Endometrial microvascular endothelial cells (primary cell): ENCODE data around the gene CDC27. TPM values are rescaled to one million over a fixed set of nuclear protein-coding genes. Genes with fewer than 3 reads are reported as not detected.
"Not testable (repeated sequence)": the region's sequence is repeated elsewhere in the genome, so short reads cannot be mapped to it uniquely, and the experiment has no call there.

Experiments
- in situ Hi-C: cut with HindIII; loops from 2 replicates; pipeline ENCODE4 v1.10.0; 2017; ENCODE audit warnings: low sequenced_read_pairs, low pct_unique_long_range_greater_than_20kb; ENCODE audit errors: inconsistent ontology term
- total RNA-seq: library from RNA; depleted of rRNA; stranded (reverse); fragments of >200 nt; gene quantifications from one replicate; pipeline ENCODE4 v1.2.3, GENCODE V29; 2015; ENCODE audit errors: inconsistent ontology term

CDC27 gene
- total RNA-seq, 1 donor from 2014 or later: 86.4 TPM

DNA sequence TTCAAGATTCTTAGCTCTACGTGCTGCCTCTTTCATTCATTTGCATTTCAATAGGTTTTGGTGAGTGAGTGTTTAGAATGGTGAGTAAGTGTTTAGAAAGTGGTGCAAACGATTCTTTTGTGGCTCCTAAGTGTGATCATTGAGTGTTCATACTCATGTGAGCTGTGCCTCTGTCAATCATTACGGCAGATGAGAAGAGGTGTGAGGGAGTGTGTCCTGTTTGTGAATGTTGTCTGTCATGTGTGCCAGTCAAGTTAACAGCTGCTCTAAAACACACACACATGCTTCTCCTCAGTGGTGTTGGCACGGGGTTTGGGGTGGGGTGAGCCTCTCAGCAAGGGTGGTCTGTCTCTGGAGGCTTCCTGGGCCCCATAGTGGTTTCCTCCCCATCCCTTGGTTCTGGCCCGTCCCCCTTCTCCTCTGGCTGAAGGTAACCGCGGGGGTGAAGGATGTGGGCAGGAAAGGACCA, 31.5 kb upstream of the CDC27 start:
- in situ Hi-C loops: no loop called here

DNA sequence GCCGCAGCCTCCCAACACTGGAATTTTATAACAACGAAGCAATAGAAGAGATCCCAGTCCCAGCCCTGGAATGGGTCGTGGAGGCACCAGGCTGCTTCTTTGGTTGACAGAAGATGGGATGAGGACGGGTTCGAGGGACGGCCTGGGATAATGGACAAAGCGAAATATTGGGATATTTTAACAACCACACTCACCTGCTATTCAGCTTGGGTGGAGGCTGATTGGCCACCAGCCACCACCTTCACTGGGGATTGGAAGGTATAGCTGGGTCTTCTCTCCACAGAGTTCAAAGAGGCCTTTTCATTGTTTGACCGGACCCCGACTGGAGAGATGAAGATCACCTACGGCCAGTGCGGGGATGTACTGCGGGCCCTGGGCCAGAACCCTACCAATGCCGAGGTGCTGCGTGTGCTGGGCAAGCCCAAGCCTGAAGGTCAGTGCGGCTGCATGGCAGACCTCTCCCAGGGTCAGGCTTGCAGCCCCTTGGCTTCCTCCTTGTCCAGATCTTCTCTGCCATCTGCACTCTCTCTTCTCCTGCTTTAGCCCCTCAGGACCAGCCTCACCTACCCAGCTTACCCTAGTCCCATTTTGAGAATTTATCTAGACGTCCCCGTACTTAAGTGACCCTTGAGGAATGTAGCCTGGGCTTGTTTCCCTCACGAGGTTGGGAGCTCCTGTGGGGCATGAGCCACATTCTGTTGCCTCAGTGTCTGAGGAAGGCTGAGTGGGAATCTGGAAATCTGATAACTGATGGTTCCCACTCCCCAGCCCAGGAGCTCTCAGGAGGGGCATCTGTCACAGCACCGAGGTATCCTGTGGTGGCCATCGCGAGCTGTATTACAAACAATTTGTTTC, 30.8 kb upstream of the CDC27 start:
- in situ Hi-C loops: no loop called here

DNA sequence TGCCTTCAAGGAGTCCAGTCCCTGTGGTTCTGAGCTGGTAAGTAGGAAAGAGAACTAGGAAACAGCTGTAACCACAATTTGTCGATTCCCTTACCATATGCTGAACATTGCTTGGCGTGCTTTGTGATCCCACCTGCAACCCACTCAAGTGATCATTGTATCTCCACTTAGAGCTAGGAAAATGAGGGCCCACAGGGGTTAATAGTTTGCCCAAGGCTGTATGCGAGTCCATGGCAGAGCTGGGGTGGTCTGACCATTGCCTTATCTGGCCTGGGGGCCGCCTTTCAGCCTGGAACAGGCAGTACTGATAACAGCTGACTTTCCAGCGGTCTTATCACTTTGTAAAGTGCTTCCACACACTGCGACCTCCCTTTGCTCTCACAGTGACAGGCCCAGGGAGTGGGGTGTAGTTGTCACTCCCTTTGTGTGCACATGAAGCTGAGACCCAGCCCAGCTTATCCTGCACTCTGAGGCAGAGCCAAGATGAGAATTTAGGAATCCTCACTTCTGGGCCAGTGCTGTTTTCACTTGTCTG, 29.9 kb upstream of the CDC27 start:
- in situ Hi-C loops: no loop called here

DNA sequence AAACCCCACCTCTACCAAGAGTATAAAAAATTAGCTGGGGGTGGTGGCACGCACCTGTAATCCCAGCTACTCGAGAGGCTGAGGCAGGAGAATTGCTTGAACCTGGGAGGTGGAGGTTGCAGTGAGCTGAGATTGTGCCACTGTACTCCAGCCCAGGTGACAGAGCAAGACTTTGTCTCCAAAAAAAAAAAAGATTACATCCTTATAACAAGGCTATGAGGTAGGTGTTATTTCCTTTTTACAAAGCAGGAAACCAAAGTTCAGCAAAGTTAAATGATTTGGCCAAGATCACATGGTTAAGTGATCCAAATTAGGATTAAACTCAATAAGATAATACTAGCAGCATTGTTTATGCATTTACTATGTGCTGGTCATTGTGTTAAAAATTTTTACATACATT, 28.2 kb upstream of the CDC27 start:
- in situ Hi-C loops: not testable (repeated sequence)

DNA sequence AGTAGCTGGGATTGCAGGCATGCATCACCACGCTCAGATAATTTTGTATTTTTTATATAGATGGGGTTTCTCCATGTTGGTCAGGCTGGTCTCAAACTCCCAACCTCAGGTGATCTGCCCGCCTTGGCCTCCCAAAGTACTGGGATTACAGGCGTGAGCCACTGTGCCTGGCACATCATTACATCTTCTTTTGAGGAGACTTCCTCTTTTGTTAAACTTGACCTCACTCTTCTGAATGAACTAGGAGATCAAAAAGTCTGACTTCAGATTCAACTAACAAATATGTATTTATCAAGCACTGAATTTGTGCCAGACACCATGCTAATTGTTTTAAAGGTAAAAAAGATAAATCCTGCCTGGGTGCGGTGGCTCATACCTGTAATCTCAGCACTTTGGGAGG, 27.7 kb upstream of the CDC27 start:
- in situ Hi-C loops: not testable (repeated sequence)

DNA sequence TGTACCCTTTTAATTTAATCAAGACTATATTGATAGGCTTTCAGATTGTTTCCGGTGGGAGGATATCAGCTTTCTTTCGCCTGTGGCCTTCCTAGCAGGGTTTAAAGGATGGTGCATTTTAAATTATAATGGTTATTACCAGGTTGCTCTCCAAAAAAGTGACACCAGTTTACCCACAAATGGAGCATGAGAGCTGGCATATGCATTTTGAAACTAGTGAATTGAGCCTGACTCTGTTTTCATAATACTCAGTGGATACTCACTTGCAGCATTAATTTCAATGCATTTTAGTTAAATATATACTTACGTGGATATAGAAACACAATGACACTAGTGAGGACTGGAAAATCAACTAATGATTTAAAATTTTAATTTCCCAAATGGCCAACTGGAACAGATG, 25.8 kb upstream of the CDC27 start:
- in situ Hi-C loops: no loop called here

DNA sequence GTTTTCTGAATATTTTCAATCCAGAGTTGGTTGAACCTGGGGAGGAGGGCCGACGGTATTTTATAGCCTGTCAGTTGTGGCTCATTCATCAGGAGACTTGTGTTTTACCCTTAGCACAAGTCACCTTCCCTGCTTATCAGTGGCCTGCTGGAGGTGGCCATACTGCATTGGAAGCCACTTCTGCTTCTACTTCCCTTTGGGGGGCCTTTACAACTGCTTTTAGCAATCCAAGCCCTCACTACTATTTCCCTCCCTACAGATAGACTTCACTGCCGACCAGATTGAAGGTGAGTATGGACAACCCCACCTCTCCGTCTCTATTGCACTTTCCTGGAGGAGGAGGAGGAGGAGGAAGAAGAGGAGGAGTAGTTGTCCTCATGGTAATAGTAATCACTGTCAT, 24.4 kb upstream of the CDC27 start:
- in situ Hi-C loops: no loop called here

DNA sequence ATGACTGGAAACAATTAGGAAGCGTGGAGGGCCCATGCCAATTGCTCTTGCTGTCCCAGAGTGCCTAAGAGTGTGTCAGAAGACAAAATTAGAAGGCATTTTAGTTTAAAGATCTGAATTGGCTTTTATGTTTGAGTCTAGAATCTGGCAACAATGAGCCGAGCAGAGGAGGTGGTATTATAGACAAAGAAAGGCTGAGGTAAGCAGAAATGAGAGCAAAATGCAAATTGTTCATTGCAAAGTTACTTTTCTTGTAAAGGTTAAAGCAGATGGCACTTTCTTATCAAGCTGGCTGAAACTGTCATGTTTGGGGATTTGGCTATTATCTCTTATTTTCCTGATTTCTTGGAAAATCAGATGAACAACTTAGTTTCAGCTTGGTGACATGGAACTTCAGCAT, 23.4 kb upstream of the CDC27 start:
- in situ Hi-C loops: no loop called here

DNA sequence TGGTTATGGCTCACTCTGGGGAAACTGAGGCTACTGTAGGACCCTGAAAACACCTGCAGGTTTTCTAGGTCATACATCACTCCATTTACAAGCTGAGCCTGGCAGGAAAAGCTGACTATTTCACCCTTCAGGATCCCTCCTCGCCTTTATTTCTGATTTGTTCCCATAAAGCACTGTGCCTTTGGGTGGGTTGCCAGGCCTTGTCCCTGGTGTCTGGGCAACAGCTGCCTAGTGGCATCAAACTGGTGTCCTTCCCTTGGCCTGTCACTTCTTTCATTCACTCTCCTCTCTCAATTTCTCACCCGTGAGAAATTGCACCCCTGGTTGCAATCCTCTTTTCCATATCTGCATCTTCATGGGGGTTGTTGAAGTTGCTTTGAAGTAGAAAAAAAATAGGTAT, 21.7 kb upstream of the CDC27 start:
- in situ Hi-C loops: no loop called here

DNA sequence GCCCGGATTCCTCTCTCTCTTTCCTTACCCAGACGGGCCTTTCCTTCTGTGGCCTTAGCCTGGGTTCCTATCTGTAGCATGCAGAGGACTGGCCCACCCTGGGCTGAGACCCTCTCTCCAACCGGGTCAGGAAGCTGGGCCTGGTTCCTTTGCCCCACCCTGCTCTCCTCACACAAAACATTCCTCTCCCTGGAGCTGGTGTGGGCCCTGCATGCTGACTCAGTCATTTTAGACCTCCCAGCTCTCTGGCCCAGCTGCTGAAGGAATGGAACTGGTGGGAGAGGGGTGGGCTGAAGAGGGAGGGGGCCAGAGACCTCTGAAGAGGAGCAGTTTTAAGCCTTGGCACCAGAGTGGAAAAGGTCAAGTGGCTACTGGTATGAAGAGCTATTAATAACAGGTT, 21.0 kb upstream of the CDC27 start:
- in situ Hi-C loops: no loop called here

DNA sequence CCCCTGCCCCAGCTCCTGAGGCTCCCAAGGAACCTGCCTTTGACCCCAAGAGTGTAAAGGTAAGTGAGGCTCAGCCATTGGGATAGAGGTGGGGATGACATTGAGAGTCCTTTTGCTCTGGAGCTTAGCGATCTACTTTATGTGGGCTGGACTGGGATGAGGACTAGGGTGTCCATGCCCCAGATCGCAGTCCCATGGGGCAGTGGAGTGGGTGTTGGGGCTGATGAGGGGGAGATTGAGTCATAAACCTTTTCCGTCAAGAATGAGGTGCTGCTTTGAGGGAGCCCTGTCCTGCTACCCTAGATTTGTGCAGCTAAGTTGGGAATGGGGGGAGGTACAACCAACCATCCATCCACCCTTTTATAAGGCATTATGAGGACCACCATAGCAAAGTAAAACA, 20.4 kb upstream of the CDC27 start:
- in situ Hi-C loops: no loop called here

DNA sequence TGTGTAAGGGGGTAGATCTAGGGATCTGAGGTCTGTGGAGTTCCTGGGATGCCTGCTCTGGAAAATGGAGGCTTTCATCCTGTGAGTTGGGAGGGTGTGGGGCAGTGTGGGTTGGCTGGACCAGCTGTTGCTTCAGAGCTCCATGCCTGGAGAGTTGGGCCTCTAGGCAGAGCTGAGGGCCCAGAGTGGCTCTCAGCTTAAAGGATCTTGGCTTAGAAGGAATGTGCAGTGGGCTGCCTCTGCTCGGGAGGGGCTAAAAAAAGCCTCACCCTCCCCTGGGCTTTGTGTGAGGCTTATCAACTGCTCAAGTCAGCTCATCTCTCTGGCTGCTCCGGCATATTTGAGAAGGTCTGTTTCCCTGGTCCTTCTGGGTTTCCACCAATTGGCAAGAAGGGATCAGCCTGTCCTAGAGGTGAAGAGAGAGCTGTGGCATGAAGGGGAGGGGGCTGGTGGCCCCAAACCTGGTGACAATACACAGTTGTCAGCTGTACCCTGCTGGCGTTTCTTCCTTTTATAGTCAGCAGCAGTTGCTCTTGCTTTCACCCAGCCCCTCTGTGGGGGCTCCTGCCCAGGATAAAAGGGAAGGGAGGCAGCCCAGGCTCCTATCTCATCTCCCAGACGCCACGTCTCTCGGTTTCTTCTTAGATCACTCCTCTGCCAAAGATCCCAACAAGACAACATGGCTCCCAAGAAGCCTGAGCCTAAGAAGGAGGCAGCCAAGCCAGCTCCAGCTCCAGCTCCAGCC, 19.8 kb upstream of the CDC27 start, which contains the start of gene MYL4:
MYL4 (plus strand) TSS at position 605 of the 745 bp plus-strand sequence; CDS start at position 680, 75 bp downstream.
- in situ Hi-C loops: no loop called here

DNA sequence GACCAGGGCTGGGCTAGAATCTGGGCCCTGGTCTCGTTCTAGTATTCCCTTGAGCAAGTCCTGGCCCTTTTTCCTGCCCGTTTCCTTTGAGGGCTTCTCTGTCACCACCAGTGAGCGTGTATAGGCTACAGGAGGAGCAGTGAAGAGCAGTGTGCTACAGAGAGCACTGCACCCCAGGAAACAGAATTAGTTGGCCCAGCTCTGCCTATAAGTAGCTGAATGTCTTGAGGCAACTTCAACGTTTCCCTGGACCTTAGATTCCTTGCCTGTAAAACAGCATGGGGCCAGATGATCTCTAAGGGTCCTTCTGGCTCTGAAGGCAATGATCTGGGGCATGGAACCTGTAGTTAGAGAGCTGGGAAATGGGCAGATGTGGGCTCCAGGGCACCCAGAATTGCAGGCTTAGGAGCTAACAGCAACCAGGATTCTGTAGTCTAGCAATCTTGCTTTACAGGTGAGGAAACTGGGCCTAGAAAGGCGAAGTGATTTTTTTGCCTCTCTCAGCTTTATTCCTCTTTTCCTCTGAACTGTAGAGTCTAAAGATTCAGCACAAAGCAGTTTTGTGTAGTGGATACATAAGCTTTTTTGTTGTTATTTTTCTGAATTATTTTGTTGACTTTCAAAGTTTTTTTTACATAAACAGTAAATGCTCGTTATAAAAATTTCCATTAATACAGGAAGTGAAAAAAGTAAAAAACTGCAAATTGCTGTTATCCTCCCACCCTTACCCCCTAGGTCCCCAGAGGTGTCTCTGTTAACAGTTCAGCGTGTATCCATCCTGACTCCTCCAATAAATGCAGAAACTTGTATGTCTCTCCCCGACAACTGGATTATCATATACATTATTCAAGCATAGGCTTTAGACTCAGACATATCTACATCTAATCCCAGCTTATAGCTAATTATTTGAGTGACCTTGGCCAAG, 18.3 kb upstream of the CDC27 start:
- in situ Hi-C loops: no loop called here

DNA sequence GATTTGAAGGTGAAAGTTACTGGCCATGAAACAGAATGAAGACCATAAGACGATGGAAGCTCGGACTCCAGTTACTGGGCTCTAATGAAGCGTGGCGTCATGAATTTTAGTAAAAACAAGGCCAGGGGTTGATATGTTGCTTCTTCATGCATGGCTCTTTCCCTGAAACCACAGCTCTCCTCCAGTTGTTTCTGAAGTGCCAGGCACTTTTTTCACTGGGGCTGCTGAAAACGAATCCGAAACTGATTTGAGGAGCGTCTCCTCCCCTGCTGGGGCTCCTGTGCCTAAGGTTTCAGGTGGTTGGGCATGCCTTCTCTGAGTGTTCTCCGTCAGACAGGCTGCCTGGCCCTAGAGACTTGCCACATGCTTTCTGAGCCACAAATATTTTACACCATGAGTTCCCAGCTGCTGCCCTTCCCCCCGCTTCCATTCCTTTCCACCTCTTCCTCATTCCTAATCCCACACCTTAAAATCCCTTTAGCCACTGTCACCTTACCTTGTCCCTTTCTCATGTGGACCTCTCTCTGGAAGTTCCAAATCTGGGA, 16.4 kb upstream of the CDC27 start:
- in situ Hi-C loops: no loop called here

DNA sequence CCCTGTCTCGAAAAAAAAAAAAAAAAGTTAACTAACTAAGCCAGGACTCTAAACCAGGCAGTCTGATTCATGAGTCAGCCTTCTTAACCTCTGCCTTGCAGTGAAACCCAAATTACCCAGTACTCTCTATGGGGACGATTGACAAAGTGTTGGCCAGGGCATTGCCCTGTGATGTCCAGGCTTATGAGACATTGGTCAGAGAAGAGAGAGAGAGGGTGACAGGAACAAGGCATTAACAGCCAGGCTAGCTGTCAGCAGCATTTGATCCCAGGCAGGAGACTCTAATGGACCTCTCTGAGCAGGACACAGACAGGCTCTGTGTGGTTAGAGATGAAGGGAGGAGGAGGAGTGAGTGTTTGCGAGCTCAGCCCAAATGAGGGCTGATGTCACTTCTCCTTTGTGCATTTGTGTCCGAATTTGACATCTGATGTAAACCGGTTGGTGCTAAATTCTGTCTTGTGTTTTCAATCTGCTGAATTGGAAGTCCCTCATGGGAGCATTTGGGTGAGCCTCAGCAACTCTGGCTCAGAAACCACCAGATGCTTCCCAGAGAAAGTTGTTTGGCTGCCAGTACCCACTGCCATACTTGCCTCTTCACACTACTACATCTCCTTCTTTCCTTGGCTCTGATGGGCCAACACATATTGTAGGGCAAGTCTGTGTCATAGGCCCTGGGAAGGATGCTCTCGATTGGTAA, 15.8 kb upstream of the CDC27 start:
- in situ Hi-C loops: no loop called here

DNA sequence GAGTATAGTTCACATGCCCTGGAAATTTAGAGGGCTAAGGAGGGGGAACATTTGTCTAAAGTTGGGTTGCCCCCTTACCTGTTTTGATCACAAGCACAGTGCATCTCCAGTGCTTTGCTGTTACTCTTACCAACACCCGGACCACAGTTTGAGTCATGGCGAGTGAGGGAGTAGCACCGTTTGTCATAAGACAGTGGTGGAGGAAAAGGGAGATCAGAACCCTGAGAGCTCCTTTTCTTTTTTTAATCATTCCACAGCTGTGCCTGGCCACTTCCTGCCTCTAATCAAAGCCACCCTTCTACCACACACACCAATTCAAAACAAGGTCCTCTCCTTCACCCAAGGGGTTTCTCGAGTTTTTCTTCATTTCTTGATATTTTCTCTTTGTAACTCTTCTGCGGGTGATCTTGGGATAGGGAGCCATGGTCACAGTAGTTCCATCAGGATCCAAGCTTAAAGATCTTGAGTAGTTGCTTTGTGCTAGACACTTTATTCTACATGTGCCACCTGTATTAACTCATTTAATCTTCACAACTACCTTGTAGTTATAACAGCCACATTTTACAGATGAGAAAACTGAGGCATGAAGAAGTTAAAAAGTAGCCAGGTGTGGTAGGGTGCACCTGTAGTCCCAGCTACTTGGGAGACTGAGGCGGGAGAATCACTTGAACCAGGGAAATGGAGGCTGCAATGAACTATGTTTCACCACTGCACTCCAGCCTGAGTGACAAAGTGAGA, 15.1 kb upstream of the CDC27 start:
- in situ Hi-C loops: no loop called here

DNA sequence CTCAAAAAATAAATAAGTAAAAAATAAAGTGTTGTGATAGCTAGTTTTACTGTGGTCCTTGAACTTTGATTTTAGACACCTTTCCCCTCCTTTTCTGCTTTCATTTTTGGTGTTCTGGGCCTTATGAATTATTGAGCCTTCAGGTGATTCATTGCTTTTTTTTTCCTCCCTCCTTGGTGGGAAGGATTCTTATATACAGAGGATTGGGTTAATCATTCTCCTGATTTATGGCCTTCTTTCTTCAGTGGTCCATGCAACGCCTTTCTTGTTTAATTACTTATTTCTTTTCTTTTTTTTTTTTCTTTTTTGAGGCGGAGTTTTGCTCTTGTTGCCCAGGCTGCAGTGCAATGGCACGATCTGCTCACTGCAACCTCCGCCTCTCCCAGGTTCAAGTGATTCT, 12.1 kb upstream of the CDC27 start:
- in situ Hi-C loops: no loop called here

DNA sequence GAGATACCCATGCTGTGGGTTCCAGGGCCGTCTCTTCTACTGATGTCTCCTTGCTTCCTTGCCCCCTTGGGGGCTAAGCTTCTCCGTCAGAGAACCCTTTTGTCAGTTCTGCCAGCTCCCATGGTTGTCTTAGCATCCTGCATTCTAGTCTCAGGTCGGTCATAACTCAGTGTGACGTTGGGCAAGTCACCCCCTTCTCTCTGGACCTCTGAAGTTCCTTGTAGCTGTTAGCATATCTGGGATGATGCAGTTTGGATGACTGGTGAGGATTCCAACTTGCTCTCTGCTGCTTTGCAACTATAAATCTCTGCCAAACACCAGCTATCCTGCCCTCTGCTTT, 11.2 kb upstream of the CDC27 start:
- in situ Hi-C loops: no loop called here
